Measurements from ENCODE around the gene SLC47A1. TPM values are rescaled to one million over a fixed set of nuclear protein-coding genes. Genes with fewer than 3 reads are reported as not detected.
A peak's percentile ranks its signal among the peaks of the same experiment; 100 is the strongest.
"Not testable (repeated sequence)": the region's sequence is repeated elsewhere in the genome, so short reads cannot be mapped to it uniquely, and the experiment has no call there.

The SLC47A1 gene
- total RNA-seq, 6 experiments from 2014 or later = 47.5 to 182 (median 67.4) TPM

DNA sequence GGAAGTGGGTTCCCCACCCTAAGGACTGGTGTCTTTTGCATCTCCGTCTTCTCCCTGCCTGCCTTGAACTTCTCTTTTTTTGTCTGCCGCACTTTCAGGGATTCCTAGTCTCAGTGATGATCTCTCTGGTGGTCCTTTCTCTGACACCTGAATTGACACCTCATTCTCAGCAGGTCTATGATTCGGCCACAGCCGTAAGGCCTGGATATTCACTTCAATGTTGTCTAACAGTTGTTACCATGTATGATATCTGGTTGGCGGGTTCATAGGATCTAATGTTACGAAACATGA is 25.1 kb upstream of the SLC47A1 start:
- TF ChIP-seq, protein P1, sequence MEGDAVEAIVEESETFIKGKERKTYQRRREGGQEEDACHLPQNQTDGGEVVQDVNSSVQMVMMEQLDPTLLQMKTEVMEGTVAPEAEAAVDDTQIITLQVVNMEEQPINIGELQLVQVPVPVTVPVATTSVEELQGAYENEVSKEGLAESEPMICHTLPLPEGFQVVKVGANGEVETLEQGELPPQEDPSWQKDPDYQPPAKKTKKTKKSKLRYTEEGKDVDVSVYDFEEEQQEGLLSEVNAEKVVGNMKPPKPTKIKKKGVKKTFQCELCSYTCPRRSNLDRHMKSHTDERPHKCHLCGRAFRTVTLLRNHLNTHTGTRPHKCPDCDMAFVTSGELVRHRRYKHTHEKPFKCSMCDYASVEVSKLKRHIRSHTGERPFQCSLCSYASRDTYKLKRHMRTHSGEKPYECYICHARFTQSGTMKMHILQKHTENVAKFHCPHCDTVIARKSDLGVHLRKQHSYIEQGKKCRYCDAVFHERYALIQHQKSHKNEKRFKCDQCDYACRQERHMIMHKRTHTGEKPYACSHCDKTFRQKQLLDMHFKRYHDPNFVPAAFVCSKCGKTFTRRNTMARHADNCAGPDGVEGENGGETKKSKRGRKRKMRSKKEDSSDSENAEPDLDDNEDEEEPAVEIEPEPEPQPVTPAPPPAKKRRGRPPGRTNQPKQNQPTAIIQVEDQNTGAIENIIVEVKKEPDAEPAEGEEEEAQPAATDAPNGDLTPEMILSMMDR (IDR thresholded peaks at IDR 0.05) = no peak
- TF ChIP-seq POLR2A (IDR thresholded peaks at IDR 0.05) = no peak
- H3K27ac ChIP-seq = peak overlapping the region; percentile 32 to 80 (median 55)

GRCh38 chr17:19509281-19509852 is 24.3 kb upstream of the SLC47A1 start:
- ATAC-seq; H3K9me3 ChIP-seq; DNase-seq; intact Hi-C loops (cut with DNase I); H3K36me3 ChIP-seq; H3K27me3 ChIP-seq; H3K4me1 ChIP-seq; H3K27ac ChIP-seq; H3K4me3 ChIP-seq: not testable (repeated sequence)
- 98% methylated on average over 4 of the region's 5 CpGs for WGBS (ENCODE audit: insufficient coverage, low coverage, low lambda C conversion rate, missing lambda C conversion rate)

More for the DNA sequence above, 25.1 kb upstream of the SLC47A1 start:
- WGBS (ENCODE audit: insufficient coverage, low coverage, low lambda C conversion rate, missing lambda C conversion rate) = 43% methylated on average over 6 of the region's 6 CpGs
- peak overlapping the region; percentile 52 to 59 (median 57) for H3K4me3 ChIP-seq
- no peaks in the 10 kb centered on the region for H3K9me3 ChIP-seq
- no peak for ATAC-seq
- intact Hi-C loops (cut with DNase I) = no loop called here
- no peaks in the 10 kb centered on the region for H3K4me1 ChIP-seq
- no peaks in the 10 kb centered on the region for H3K36me3 ChIP-seq
- DNase-seq = no peak
- H3K27me3 ChIP-seq = no peaks in the 10 kb centered on the region

DNA sequence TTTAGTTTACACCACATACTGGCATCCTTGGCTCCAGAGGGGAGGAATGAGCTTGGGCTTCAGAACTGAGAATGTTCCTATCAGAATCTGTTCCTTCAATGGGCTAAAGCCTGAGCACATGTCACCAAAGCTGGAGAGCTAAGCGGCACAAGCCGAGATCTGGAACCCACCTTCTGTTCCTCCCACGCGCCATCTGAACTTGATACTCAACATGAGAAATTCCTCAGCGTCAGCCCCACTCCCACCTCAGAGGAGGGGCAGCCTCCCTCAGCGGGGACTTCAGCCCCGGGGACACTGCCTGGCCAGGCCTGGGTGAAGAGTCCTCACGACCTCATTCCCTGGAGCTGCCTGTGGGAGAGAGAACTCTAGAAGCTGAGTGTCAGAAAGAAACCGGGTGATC is 22.8 kb upstream of the SLC47A1 start:
- Histone ChIP-seq H3K27me3 (no peaks in the 10 kb centered on the region), H3K4me1 (peaks cover 0 to 6% (median 0%) of the 10 kb centered on the region in 4 donors), H3K36me3 (no peaks in the 10 kb centered on the region), H3K4me3 (no peak overlapping the region), H3K27ac (no peak overlapping the region), H3K9me3 (no peaks in the 10 kb centered on the region)
- DNase-seq (no peak), ATAC-seq (no peak)
- no peak for TF ChIP-seq POLR2A (IDR thresholded peaks at IDR 0.05)
- TF ChIP-seq, protein P1 (IDR thresholded peaks at IDR 0.05) = no peak
- intact Hi-C loops (cut with DNase I) = loop anchor here (10.0 kb wide), 2 partner anchors 144 to 254 kb away; no protein-coding TSS in a partner anchor
- 73% methylated on average over 3 of the region's 9 CpGs for WGBS (ENCODE audit: insufficient coverage, low coverage, low lambda C conversion rate, missing lambda C conversion rate)

GRCh38 chr17:19513897-19514488 is 19.7 kb upstream of the SLC47A1 start:
- Histone ChIP-seq H3K4me1 (peaks cover 0 to 6% (median 0%) of the 10 kb centered on the region in 4 donors), H3K4me3 (no peak overlapping the region), H3K9me3 (no peaks in the 10 kb centered on the region), H3K36me3 (no peaks in the 10 kb centered on the region), H3K27me3 (no peaks in the 10 kb centered on the region), H3K27ac (peak overlapping the region in 1 of 3 donors; percentile 45)
- intact Hi-C loops (cut with DNase I) = loop anchor here (10.0 kb wide), 2 partner anchors 141 to 251 kb away; no protein-coding TSS in a partner anchor
- ATAC-seq (peak; percentile 84 to 95 (median 92)), DNase-seq (peak; percentile 52 to 71 (median 66))
- TF ChIP-seq, protein P1 (IDR thresholded peaks at IDR 0.05) = peak; percentile 86 to 93 (median 90)
- no peak for TF ChIP-seq POLR2A (IDR thresholded peaks at IDR 0.05)
- 6% methylated on average over 13 of the region's 13 CpGs for WGBS (ENCODE audit: insufficient coverage, low coverage, low lambda C conversion rate, missing lambda C conversion rate)

DNA sequence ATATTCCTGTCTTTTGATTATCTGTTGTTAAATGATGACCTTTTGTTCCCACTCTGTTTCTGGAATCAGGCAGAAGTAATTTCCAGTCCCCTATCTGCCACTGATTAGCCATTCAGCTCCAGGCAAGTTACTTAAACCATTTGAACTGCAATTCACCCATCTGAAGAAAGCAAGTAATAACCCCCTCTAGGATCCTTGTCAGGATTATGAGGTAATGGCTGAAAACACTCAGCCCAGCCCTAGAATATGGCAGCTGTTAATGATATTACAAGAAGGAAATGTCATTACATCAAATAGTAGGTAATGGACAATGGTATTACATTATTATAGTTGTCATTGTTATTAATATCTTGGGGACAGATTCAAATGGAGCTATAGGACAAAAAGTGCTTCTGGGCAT is 16.0 kb upstream of the SLC47A1 start:
- intact Hi-C loops (cut with DNase I) = loop anchor here (5.0 to 10.0 kb wide), 3 partner anchors 137 to 247 kb away; no protein-coding TSS in a partner anchor
- Histone ChIP-seq H3K36me3 (no peaks in the 10 kb centered on the region), H3K4me1 (peaks cover 0 to 11% (median 4%) of the 10 kb centered on the region in 4 donors), H3K27me3 (no peaks in the 10 kb centered on the region), H3K4me3 (no peak overlapping the region), H3K9me3 (no peaks in the 10 kb centered on the region), H3K27ac (no peak overlapping the region)
- no peak for TF ChIP-seq POLR2A (IDR thresholded peaks at IDR 0.05)
- TF ChIP-seq, protein P1 (IDR thresholded peaks at IDR 0.05) = no peak
- DNase-seq (no peak), ATAC-seq (no peak)

GRCh38 chr17:19519388-19520291 is 14.0 kb upstream of the SLC47A1 start:
- not testable (repeated sequence) for H3K27me3 ChIP-seq, H3K4me1 ChIP-seq, H3K4me3 ChIP-seq, H3K9me3 ChIP-seq, H3K27ac ChIP-seq, ATAC-seq, H3K36me3 ChIP-seq, DNase-seq
- 45% methylated on average over 9 of the region's 13 CpGs for WGBS (ENCODE audit: insufficient coverage, low coverage, low lambda C conversion rate, missing lambda C conversion rate)
- intact Hi-C loops (cut with DNase I) = loop anchor here (5.0 to 10.0 kb wide), 3 partner anchors 135 to 245 kb away; no protein-coding TSS in a partner anchor
